A549 (cell line): Measurements from ENCODE around the gene TGFB1. TPM values are rescaled to one million over a fixed set of nuclear protein-coding genes. Genes with fewer than 3 reads are reported as not detected.

Experiments used
- ATAC-seq, 2 experiments: fragments of 200-7000 bp in 1 of 2; fragments of >200 bp in 1 of 2; cut with Nextera tagmentation in 1 of 2; cut with Tn5 transposase in 1 of 2; 3 replicates each; pipeline versions ENCODE4 v1.8.0 to v1.9.1; 2018 to 2020; ENCODE audit warnings: mild to moderate bottlenecking in 1 of 2, moderate library complexity in 1 of 2
- CTCF ChIA-PET: fragments of 300-600 bp; sonication (Branson Sonifier 250); formaldehyde crosslinking; extraction: SDS; loops from one replicate; lab custom pipeline; 2021; ENCODE audit warnings: antibody characterized with exemption, inconsistent platforms; lab: Yijun Ruan, JAX
- POLR2A ChIA-PET: fragments of 350-600 bp; formaldehyde crosslinking; extraction: SDS; loops from one replicate; lab custom pipeline; 2021; ENCODE audit warnings: antibody characterized with exemption, inconsistent platforms; lab: Yijun Ruan, JAX
- DNase-seq, 2 experiments: peaks; one replicate each; pipeline versions ENCODE4 v3.0.0 to v3.0.0-alpha.2; 2011 to 2016; ENCODE audit warnings: low read depth in 1 of 2, low spot score in 1 of 2
- FAIRE-seq: peaks from 2 replicates; lab custom pipeline; 2011; peaks lifted over from hg19 to GRCh38; lab: Jason Lieb, UNC
- H3K27ac ChIP-seq, 2 experiments: fragments of >200 bp; sonication (Bioruptor Twin); formaldehyde crosslinking; 3 replicates each; pipeline ENCODE4 v1.5.1; 2016 to 2017
- H3K4me1 ChIP-seq: fragments of >200 bp; sonication (Bioruptor Twin); formaldehyde crosslinking; 3 replicates; pipeline ENCODE4 v1.6.1; 2016
- H3K4me2 ChIP-seq: fragments of >200 bp; sonication (Bioruptor Twin); formaldehyde crosslinking; 3 replicates; pipeline ENCODE4 v1.6.1; 2016
- H3K4me3 ChIP-seq: fragments of >200 bp; sonication (Bioruptor Twin); formaldehyde crosslinking; 3 replicates; pipeline ENCODE4 v1.5.1; 2016
- H3K9me3 ChIP-seq: fragments of >200 bp; sonication (Bioruptor Twin); formaldehyde crosslinking; 3 replicates; pipeline ENCODE4 v1.6.1; 2016
- ATOH8 ChIP-seq: fragments of 250-450 bp; sonication (Bioruptor Pico); IDR thresholded peaks from 2 replicates; pipeline ENCODE4 v1.5.0; 2020; ENCODE audit warnings: low read depth, mild to moderate bottlenecking, moderate library complexity
- BHLHE40 ChIP-seq: IDR thresholded peaks from 2 replicates; pipeline ENCODE4 v1.6.1; 2012; ENCODE audit warnings: low read depth, low read length, inconsistent platforms
- CBX2 ChIP-seq: fragments of 200-600 bp; sonication (generic); IDR thresholded peaks from 2 replicates; pipeline ENCODE4 v1.6.1; 2016; ENCODE audit warnings: low read depth, mild to moderate bottlenecking, borderline replicate concordance
- CBX8 ChIP-seq: fragments of 200-600 bp; sonication (generic); IDR thresholded peaks from 2 replicates; pipeline ENCODE4 v1.6.1; 2016
- CEBPB ChIP-seq, 2 experiments: fragments of >200 bp in 1 of 2; sonication (Bioruptor Twin) in 1 of 2; formaldehyde crosslinking in 1 of 2; IDR thresholded peaks; 2 replicates each; pipeline ENCODE4 v1.6.1; 2012 to 2016
- CHD4 ChIP-seq: fragments of 200-600 bp; sonication (generic); IDR thresholded peaks from 2 replicates; pipeline ENCODE4 v1.6.1; 2016; ENCODE audit warnings: antibody characterized with exemption, mild to moderate bottlenecking, borderline replicate concordance
- EHF ChIP-seq: fragments of 250-450 bp; sonication (Bioruptor Pico); IDR thresholded peaks from 2 replicates; pipeline ENCODE4 v1.5.0; 2020; ENCODE audit warnings: mild to moderate bottlenecking
- EHMT2 ChIP-seq: fragments of 200-600 bp; sonication (generic); IDR thresholded peaks from 2 replicates; pipeline ENCODE4 v1.6.1; 2016; ENCODE audit warnings: antibody characterized with exemption, low read depth, mild to moderate bottlenecking, moderate library complexity
- ELK1 ChIP-seq: fragments of 150-350 bp; IDR thresholded peaks from 2 replicates; pipeline ENCODE4 v1.6.1; 2014; ENCODE audit warnings: low read depth, mild to moderate bottlenecking, low read length
- EP300 ChIP-seq, 2 experiments: fragments of >200 bp; sonication (Bioruptor Twin); formaldehyde crosslinking; IDR thresholded peaks; 2 replicates in 1 of 2; 3 replicates in 1 of 2; pipeline ENCODE4 v1.6.1; 2016 to 2017
- FOSB ChIP-seq: fragments of 250-450 bp; sonication (Bioruptor Pico); IDR thresholded peaks from 2 replicates; pipeline ENCODE4 v1.5.0; 2020; ENCODE audit warnings: mild to moderate bottlenecking, moderate library complexity
- FOXS1 ChIP-seq: fragments of 250-450 bp; sonication (Bioruptor Pico); IDR thresholded peaks from 2 replicates; pipeline ENCODE4 v1.5.0; 2020; ENCODE audit warnings: mild to moderate bottlenecking, moderate library complexity
- HOXA7 ChIP-seq: fragments of 250-450 bp; sonication (Bioruptor Pico); IDR thresholded peaks from 2 replicates; pipeline ENCODE4 v1.5.0; 2020; ENCODE audit warnings: mild to moderate bottlenecking, moderate library complexity
- HOXB13 ChIP-seq: fragments of 250-450 bp; sonication (Bioruptor Pico); IDR thresholded peaks from 2 replicates; pipeline ENCODE4 v1.5.0; 2020; ENCODE audit warnings: low read depth, mild to moderate bottlenecking, moderate library complexity
- HOXB5 ChIP-seq: fragments of 250-450 bp; sonication (Bioruptor Pico); IDR thresholded peaks from 2 replicates; pipeline ENCODE4 v1.5.0; 2020; ENCODE audit warnings: mild to moderate bottlenecking, moderate library complexity
- KDM1A ChIP-seq: fragments of 200-600 bp; sonication (generic); IDR thresholded peaks from 2 replicates; pipeline ENCODE4 v1.6.1; 2016; ENCODE audit warnings: low read depth, mild to moderate bottlenecking
- KDM5A ChIP-seq: fragments of 200-600 bp; sonication (generic); IDR thresholded peaks from 2 replicates; pipeline ENCODE4 v1.6.1; 2016; ENCODE audit warnings: antibody characterized with exemption, mild to moderate bottlenecking
- MAFK ChIP-seq: fragments of 450-650 bp; IDR thresholded peaks from 2 replicates; pipeline ENCODE4 v1.6.1; 2014; ENCODE audit not compliant: partially characterized antibody
- MYC ChIP-seq: IDR thresholded peaks from 2 replicates; pipeline ENCODE4 v1.6.1; 2012; ENCODE audit warnings: mild to moderate bottlenecking, inconsistent platforms, low read length, improper control_type of control experiment, borderline replicate concordance
- NFE2L2 ChIP-seq: fragments of 150-350 bp; conservative IDR thresholded peaks from 2 replicates; pipeline ENCODE4 v1.6.1; 2014; ENCODE audit warnings: low read length
- NR3C1 ChIP-seq: fragments of >200 bp; sonication (Bioruptor Twin); formaldehyde crosslinking; IDR thresholded peaks from 3 replicates; pipeline ENCODE4 v1.6.1; 2017
- PHF8 ChIP-seq: fragments of 200-600 bp; sonication (generic); IDR thresholded peaks from 2 replicates; pipeline ENCODE4 v1.6.1; 2016; ENCODE audit warnings: low read depth, mild to moderate bottlenecking, antibody characterized with exemption, moderate library complexity, borderline replicate concordance
- RARB ChIP-seq: fragments of 250-450 bp; sonication (Bioruptor Pico); IDR thresholded peaks from 2 replicates; pipeline ENCODE4 v1.8.0; 2021; ENCODE audit warnings: mild to moderate bottlenecking, moderate library complexity
- RCOR1 ChIP-seq: fragments of 150-350 bp; IDR thresholded peaks from 2 replicates; pipeline ENCODE4 v1.6.1; 2014; ENCODE audit warnings: antibody characterized with exemption, low read length, low read depth
- REST ChIP-seq: fragments of 200-600 bp; sonication (generic); IDR thresholded peaks from 2 replicates; pipeline ENCODE4 v1.6.1; 2016; ENCODE audit warnings: antibody characterized with exemption, mild to moderate bottlenecking, moderate library complexity
- RFX5 ChIP-seq: fragments of 450-650 bp; IDR thresholded peaks from 2 replicates; pipeline ENCODE4 v1.7.1; 2014; ENCODE audit warnings: antibody characterized with exemption, mild to moderate bottlenecking, moderate library complexity
- RNF2 ChIP-seq: fragments of 200-600 bp; sonication (generic); IDR thresholded peaks from 2 replicates; pipeline ENCODE4 v1.6.1; 2016; ENCODE audit warnings: low read depth, mild to moderate bottlenecking, antibody characterized with exemption, moderate library complexity, borderline replicate concordance
- SREBF2 ChIP-seq: fragments of 450-650 bp; IDR thresholded peaks from 2 replicates; pipeline ENCODE4 v1.6.1; 2014; ENCODE audit warnings: mild to moderate bottlenecking, moderate library complexity
- TFCP2L1 ChIP-seq: fragments of 250-450 bp; sonication (Bioruptor Pico); IDR thresholded peaks from 2 replicates; pipeline ENCODE4 v1.5.0; 2021; ENCODE audit warnings: mild to moderate bottlenecking
- ZC3H11A ChIP-seq: fragments of 450-650 bp; IDR thresholded peaks from 2 replicates; pipeline ENCODE4 v1.6.1; 2014; ENCODE audit warnings: antibody characterized with exemption, mild to moderate bottlenecking
- ZFP36 ChIP-seq: fragments of 450-650 bp; IDR thresholded peaks from 2 replicates; pipeline ENCODE4 v1.6.1; 2014; ENCODE audit warnings: borderline replicate concordance; ENCODE audit not compliant: partially characterized antibody
- ZSCAN20 ChIP-seq: fragments of 250-450 bp; sonication (Bioruptor Pico); IDR thresholded peaks from 2 replicates; pipeline ENCODE4 v1.8.0; 2022; ENCODE audit warnings: mild to moderate bottlenecking, moderate library complexity
- WGBS: methylation state at CpG from one replicate; pipeline ENCODE4 v1.1.6; 2017; ENCODE audit errors: missing lambda C conversion rate; 5-methylcytosine and 5-hydroxymethylcytosine counted together
- polyA plus RNA-seq, 4 experiments: library from polyadenylated mRNA; depleted of rRNA in 3 of 4; stranded (reverse); fragments of >200 nt; fragmentation: RNase III in 1 of 4; extraction: RNeasy Plus Mini Kit Qiagen cat#74134 plus additional on column Dnase treatment in 1 of 4; gene quantifications; 2 replicates in 3 of 4; 3 replicates in 1 of 4; pipeline ENCODE4 v1.2.3, GENCODE V29; 2011 to 2017
- TF ChIP-seq, protein P1 (sequence below): fragments of >200 bp; sonication (Bioruptor Twin); formaldehyde crosslinking; IDR thresholded peaks from 2 replicates; pipeline ENCODE4 v1.6.1; 2016
- TF ChIP-seq, protein P2 (sequence below): fragments of 250-450 bp; sonication (Bioruptor Pico); IDR thresholded peaks from 2 replicates; pipeline ENCODE4 v1.5.0; 2021; ENCODE audit warnings: mild to moderate bottlenecking, moderate library complexity, borderline replicate concordance

The TGFB1 gene
- polyA plus RNA-seq, 2 of the 4 experiments (the other 2 are of a cell fraction): 6.0 to 83.2 TPM

- Histone ChIP-seq H3K9me3 (no peaks in the 10 kb centered on the region), H3K27ac (peak overlapping the region; percentile 91 to 92), H3K4me3 (peak overlapping the region; percentile 57; the same call in 1 of the 3 replicates), H3K4me1 (peaks cover 24% of the 10 kb centered on the region), H3K4me2 (peak overlapping the region; percentile 89)
- FAIRE-seq: peak; percentile 99
- peak; percentile 94 to 97 for DNase-seq
- ChIA-PET POLR2A (interaction anchor here (0.6 to 4.4 kb wide), 5 partner anchors 14 to 880 kb away, joined by 3 to 28 read pairs (median 8); partner anchors contain the start of gene HNRNPUL1), CTCF (interaction anchor here (0.6 to 19.5 kb wide), 92 partner anchors 12 to 1152 kb away, joined by 3 to 598 read pairs (median 4); partner anchors contain the start of genes ACTMAP, AXL, B9D2 and CEACAM21)
- 34% methylated on average over 8 of the region's 8 CpGs for WGBS
- ATAC-seq: peak; percentile 36 to 72
- TF ChIP-seq SREBF2: no peak
- TF ChIP-seq ZSCAN20: no peak
- no peak for TF ChIP-seq CHD4
- TF ChIP-seq RNF2: no peak
- no peak for TF ChIP-seq KDM1A
- TF ChIP-seq CBX8: no peak
- TF ChIP-seq RFX5: no peak
- no peak for TF ChIP-seq ZC3H11A
- TF ChIP-seq EP300 (IDR thresholded peaks at IDR 0.05): no peak
- no peak for TF ChIP-seq KDM5A
- TF ChIP-seq, protein P1, sequence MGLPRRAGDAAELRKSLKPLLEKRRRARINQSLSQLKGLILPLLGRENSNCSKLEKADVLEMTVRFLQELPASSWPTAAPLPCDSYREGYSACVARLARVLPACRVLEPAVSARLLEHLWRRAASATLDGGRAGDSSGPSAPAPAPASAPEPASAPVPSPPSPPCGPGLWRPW: no peak
- no peak for TF ChIP-seq NFE2L2
- TF ChIP-seq RARB (CRISPR knock-in tag): peak; percentile 60; the same call in 1 of the 2 replicates
- no peak for TF ChIP-seq HOXB5
- no peak for TF ChIP-seq PHF8
- TF ChIP-seq HOXB13 (CRISPR knock-in tag): no peak
- TF ChIP-seq EHF (CRISPR knock-in tag): no peak
- no peak for TF ChIP-seq RCOR1
- TF ChIP-seq, protein P2, sequence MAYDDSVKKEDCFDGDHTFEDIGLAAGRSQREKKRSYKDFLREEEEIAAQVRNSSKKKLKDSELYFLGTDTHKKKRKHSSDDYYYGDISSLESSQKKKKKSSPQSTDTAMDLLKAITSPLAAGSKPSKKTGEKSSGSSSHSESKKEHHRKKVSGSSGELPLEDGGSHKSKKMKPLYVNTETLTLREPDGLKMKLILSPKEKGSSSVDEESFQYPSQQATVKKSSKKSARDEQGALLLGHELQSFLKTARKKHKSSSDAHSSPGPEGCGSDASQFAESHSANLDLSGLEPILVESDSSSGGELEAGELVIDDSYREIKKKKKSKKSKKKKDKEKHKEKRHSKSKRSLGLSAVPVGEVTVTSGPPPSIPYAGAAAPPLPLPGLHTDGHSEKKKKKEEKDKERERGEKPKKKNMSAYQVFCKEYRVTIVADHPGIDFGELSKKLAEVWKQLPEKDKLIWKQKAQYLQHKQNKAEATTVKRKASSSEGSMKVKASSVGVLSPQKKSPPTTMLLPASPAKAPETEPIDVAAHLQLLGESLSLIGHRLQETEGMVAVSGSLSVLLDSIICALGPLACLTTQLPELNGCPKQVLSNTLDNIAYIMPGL: no peak
- no peak for TF ChIP-seq MAFK
- TF ChIP-seq MYC: no peak
- peak; percentile 14 for TF ChIP-seq HOXA7
- TF ChIP-seq ELK1: no peak
- TF ChIP-seq REST: no peak
- no peak for TF ChIP-seq NR3C1
- 0 out of 2 replicates have a peak, but pooled peaks have one; percentile 19 for TF ChIP-seq FOSB
- TF ChIP-seq CBX2: no peak
- TF ChIP-seq CEBPB (IDR thresholded peaks at IDR 0.05): no peak
- no peak for TF ChIP-seq EHMT2
- no peak for TF ChIP-seq ATOH8 (CRISPR knock-in tag)
- no peak for TF ChIP-seq FOXS1
- TF ChIP-seq BHLHE40: no peak
- peak; percentile 89 for TF ChIP-seq TFCP2L1 (CRISPR knock-in tag)
- no peak for TF ChIP-seq ZFP36
Measured at GRCh38 chr19:41308450-41309179, 45.1 kb downstream of the TGFB1 start.
